GM12892 (cell line): ENCODE results near the gene APOB.

Experiments used
- POLR2A ChIP-seq: IDR thresholded peaks from 2 replicates; pipeline ENCODE4 v1.6.1; 2011; ENCODE audit warnings: low read depth, low read length, control low read depth
- POLR2AphosphoS5 ChIP-seq: IDR thresholded peaks from 2 replicates; pipeline ENCODE4 v1.6.1; 2011; ENCODE audit warnings: low read depth, low read length, control low read depth

DNA sequence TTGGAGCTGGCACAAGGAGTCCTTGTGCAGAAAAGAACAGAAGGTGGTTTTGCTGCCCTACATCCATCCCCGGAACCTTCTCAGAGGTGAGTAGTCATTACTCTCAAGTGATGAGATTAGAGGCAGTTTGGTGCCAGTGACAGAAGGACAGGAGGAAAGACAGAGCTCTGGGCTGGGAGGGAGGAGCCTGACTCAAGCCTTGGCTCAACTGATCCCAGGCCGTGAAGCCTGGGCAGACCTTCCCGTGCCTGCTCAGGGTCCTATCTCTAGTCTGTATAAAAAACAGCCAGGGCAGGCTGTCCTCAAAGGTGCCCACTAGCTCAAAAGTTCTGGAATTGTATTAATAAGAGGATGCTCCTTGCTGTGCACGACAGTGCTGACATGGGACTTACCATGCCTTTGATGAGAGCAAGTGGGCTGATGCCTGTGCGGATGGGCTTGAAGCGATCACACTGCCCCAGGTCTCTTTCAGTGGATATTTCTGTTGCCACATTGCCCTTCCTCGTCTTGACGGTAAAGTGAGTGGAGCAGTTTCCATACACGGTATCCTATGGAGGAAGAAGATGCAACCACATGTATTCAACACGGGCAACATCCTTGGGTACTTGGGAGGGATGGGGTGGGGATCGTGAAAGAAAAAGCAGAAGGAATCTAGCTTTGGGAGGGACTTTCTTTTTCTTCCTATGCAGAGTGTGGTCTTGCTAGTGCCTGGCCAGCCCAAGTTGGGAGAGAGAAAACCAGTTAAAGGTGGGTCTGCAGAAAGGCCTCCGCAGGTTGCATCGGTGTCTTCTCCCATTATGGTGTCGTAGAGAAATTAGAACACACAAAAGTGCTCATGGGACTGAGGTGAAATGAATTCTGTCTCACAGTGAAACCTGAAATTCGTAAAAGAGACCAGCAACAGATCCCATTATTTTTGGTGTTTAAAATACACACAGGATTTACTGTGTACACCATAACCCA is 6.9 kb downstream of the APOB start:
- no peak for TF ChIP-seq POLR2A
- no peak for TF ChIP-seq POLR2AphosphoS5
